Duodenal mucosa (tissue), 2 donors: Measurements from ENCODE around the gene GRIK2.

Experiments used
- H3K27ac ChIP-seq: one replicate; pipeline ENCODE4 v1.7.0; 2013; ENCODE audit warnings: low read depth, low read length
- H3K27me3 ChIP-seq, 2 donors: one replicate each; pipeline ENCODE4 v1.7.0; 2013; ENCODE audit warnings: low read length in 2 of 2, control low read depth in 1 of 2; ENCODE audit not compliant: insufficient read depth in 2 of 2, control insufficient read depth in 1 of 2
- H3K36me3 ChIP-seq, 2 donors: one replicate each; pipeline ENCODE4 v1.7.0; 2013; ENCODE audit warnings: low read length in 2 of 2, control low read depth in 1 of 2; ENCODE audit not compliant: insufficient read depth in 2 of 2, control insufficient read depth in 1 of 2
- H3K4me1 ChIP-seq, 2 donors: one replicate each; pipeline ENCODE4 v1.7.0; 2013; ENCODE audit warnings: low read length in 2 of 2, control low read depth in 1 of 2; ENCODE audit not compliant: insufficient read depth in 2 of 2, control insufficient read depth in 1 of 2
- H3K4me3 ChIP-seq, 2 donors: one replicate each; pipeline ENCODE4 v1.7.0; 2013; ENCODE audit warnings: low read length in 2 of 2, low read depth in 1 of 2
- H3K9ac ChIP-seq, 2 donors: one replicate each; pipeline ENCODE4 v1.7.0; 2013; ENCODE audit warnings: low read length in 2 of 2, low read depth in 1 of 2
- H3K9me3 ChIP-seq, 2 donors: one replicate each; pipeline ENCODE4 v1.7.0; 2013; ENCODE audit warnings: low read length in 2 of 2, control low read depth in 1 of 2; ENCODE audit not compliant: control insufficient read depth in 1 of 2

The GRIK2 gene

GRCh38 chr6:101682937-101683336, 289.4 kb downstream of the GRIK2 start:
- Histone ChIP-seq H3K9me3 (no peaks in the 10 kb centered on the region), H3K27ac (no peak overlapping the region), H3K27me3 (no peaks in the 10 kb centered on the region), H3K4me3 (no peak overlapping the region), H3K9ac (no peak overlapping the region), H3K36me3 (no peaks in the 10 kb centered on the region), H3K4me1 (no peaks in the 10 kb centered on the region)

- no peak overlapping the region for H3K27ac ChIP-seq
- H3K9ac ChIP-seq = no peak overlapping the region
- H3K27me3 ChIP-seq = no peaks in the 10 kb centered on the region
- no peak overlapping the region for H3K4me3 ChIP-seq
- no peaks in the 10 kb centered on the region for H3K9me3 ChIP-seq
- no peaks in the 10 kb centered on the region for H3K36me3 ChIP-seq
- H3K4me1 ChIP-seq = no peaks in the 10 kb centered on the region
These were observed 290.4 kb downstream of the GRIK2 start for GRCh38 chr6:101683884-101684283.

- H3K36me3 ChIP-seq = no peaks in the 10 kb centered on the region
- no peak overlapping the region for H3K9ac ChIP-seq
- no peaks in the 10 kb centered on the region for H3K27me3 ChIP-seq
- H3K27ac ChIP-seq = no peak overlapping the region
- no peak overlapping the region for H3K4me3 ChIP-seq
- H3K9me3 ChIP-seq = no peaks in the 10 kb centered on the region
- no peaks in the 10 kb centered on the region for H3K4me1 ChIP-seq
These were observed 293.1 kb downstream of the GRIK2 start for GRCh38 chr6:101686653-101687052.

GRCh38 chr6:101689156-101689555, 295.6 kb downstream of the GRIK2 start:
- no peak overlapping the region for H3K27ac ChIP-seq
- no peaks in the 10 kb centered on the region for H3K36me3 ChIP-seq
- no peaks in the 10 kb centered on the region for H3K4me1 ChIP-seq
- H3K9me3 ChIP-seq = no peaks in the 10 kb centered on the region
- no peak overlapping the region for H3K4me3 ChIP-seq
- H3K27me3 ChIP-seq = no peaks in the 10 kb centered on the region
- H3K9ac ChIP-seq = no peak overlapping the region

- H3K9me3 ChIP-seq = no peaks in the 10 kb centered on the region
- no peak overlapping the region for H3K27ac ChIP-seq
- H3K4me3 ChIP-seq = no peak overlapping the region
- H3K4me1 ChIP-seq = no peaks in the 10 kb centered on the region
- H3K27me3 ChIP-seq = no peaks in the 10 kb centered on the region
- no peaks in the 10 kb centered on the region for H3K36me3 ChIP-seq
- H3K9ac ChIP-seq = no peak overlapping the region
These were observed 296.2 kb downstream of the GRIK2 start for GRCh38 chr6:101689695-101690094.

GRCh38 chr6:101700655-101701054, 307.1 kb downstream of the GRIK2 start:
- H3K9ac ChIP-seq = no peak overlapping the region
- no peaks in the 10 kb centered on the region for H3K9me3 ChIP-seq
- H3K36me3 ChIP-seq = no peaks in the 10 kb centered on the region
- H3K27me3 ChIP-seq = no peaks in the 10 kb centered on the region
- no peak overlapping the region for H3K27ac ChIP-seq
- H3K4me3 ChIP-seq = no peak overlapping the region
- no peaks in the 10 kb centered on the region for H3K4me1 ChIP-seq

- H3K27me3 ChIP-seq = no peaks in the 10 kb centered on the region
- H3K4me3 ChIP-seq = no peak overlapping the region
- no peak overlapping the region for H3K9ac ChIP-seq
- no peaks in the 10 kb centered on the region for H3K9me3 ChIP-seq
- no peaks in the 10 kb centered on the region for H3K4me1 ChIP-seq
- no peaks in the 10 kb centered on the region for H3K36me3 ChIP-seq
- H3K27ac ChIP-seq = no peak overlapping the region
These were observed 309.8 kb downstream of the GRIK2 start for GRCh38 chr6:101703311-101703710.

GRCh38 chr6:101705866-101706265, 312.4 kb downstream of the GRIK2 start:
- no peaks in the 10 kb centered on the region for H3K27me3 ChIP-seq
- H3K9ac ChIP-seq = no peak overlapping the region
- no peaks in the 10 kb centered on the region for H3K9me3 ChIP-seq
- no peak overlapping the region for H3K27ac ChIP-seq
- no peak overlapping the region for H3K4me3 ChIP-seq
- no peaks in the 10 kb centered on the region for H3K36me3 ChIP-seq
- no peaks in the 10 kb centered on the region for H3K4me1 ChIP-seq

- Histone ChIP-seq H3K4me3 (no peak overlapping the region), H3K27ac (no peak overlapping the region), H3K36me3 (no peaks in the 10 kb centered on the region), H3K9me3 (no peaks in the 10 kb centered on the region), H3K9ac (no peak overlapping the region), H3K27me3 (no peaks in the 10 kb centered on the region), H3K4me1 (no peaks in the 10 kb centered on the region)
These were observed 313.1 kb downstream of the GRIK2 start for GRCh38 chr6:101706576-101706975.

- Histone ChIP-seq H3K4me1 (no peaks in the 10 kb centered on the region), H3K9me3 (no peaks in the 10 kb centered on the region), H3K36me3 (no peaks in the 10 kb centered on the region), H3K27ac (no peak overlapping the region), H3K4me3 (no peak overlapping the region), H3K9ac (no peak overlapping the region), H3K27me3 (no peaks in the 10 kb centered on the region)
These were observed 318.0 kb downstream of the GRIK2 start for GRCh38 chr6:101711518-101711917.

- H3K4me3 ChIP-seq = no peak overlapping the region
- no peaks in the 10 kb centered on the region for H3K36me3 ChIP-seq
- H3K9ac ChIP-seq = no peak overlapping the region
- H3K27me3 ChIP-seq = no peaks in the 10 kb centered on the region
- H3K4me1 ChIP-seq = no peaks in the 10 kb centered on the region
- no peaks in the 10 kb centered on the region for H3K9me3 ChIP-seq
- H3K27ac ChIP-seq = no peak overlapping the region
These were observed 322.9 kb downstream of the GRIK2 start for GRCh38 chr6:101716387-101716786.
